D341Med (cell line): ENCODE data around the gene CTTNBP2.

Experiments
- DNase-seq: peaks from one replicate; pipeline ENCODE4 v3.0.0; 2012; ENCODE audit warnings: low spot score

CTTNBP2 gene

DNA sequence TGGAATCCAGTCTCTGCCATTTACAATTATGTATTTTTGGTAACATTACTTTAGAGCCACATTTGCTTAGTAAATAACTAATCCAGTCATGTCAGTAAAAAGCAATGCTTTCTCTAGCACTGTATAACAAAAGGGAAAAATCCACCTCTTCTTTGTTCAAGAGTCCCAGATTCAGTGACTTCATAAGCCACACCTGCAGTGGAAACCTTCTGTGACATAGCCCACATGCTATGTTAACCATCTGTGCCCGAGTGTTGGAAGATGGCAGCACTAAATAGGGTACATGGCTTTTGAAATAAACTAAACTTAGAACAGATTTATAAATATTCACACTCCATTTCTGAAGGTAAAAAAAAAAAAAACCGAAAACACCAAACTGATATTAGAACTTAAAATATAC, 83.0 kb downstream of the CTTNBP2 start:
- no peak for DNase-seq

- DNase-seq: no peak
Measured at GRCh38 chr7:117785431-117785830, 87.8 kb downstream of the CTTNBP2 start.

DNA sequence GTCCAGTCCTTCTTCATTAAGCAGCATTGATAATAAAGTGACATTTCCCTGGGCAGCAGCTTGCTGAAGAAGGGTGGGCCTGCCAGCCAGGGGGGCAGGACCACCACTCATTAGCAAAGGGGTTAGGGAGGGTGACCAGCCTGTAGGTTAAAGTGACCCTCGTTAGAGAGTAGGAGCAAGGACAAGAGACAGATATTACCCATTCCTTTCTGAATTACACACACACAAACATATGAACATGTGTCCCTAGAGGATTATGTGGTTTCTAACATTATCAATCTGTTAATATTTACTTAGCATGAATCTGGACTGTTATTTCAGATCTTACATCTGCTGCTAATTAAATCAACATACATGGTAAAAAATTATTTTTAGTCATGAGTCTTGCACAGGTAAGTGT, 88.9 kb downstream of the CTTNBP2 start:
- DNase-seq: no peak

DNA sequence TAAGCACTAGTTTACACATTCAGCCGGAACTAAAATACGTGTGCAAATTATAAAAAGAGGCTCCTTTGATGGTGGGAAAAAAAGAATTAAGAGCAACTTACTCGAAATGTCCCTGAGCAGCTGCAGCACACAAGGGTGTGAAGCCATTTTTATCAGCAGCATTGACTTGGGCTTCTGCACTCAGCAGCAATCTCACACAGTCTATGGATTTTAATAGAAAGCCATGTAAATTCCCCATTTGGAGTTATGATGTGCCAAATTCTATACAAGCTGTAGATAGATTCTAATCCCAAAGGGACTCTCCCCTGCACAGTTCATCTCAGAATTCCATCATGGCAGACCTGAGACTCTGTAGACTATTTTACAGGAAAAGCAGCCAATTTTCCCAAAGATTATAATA, 90.5 kb downstream of the CTTNBP2 start:
- no peak for DNase-seq

GRCh38 chr7:117781707-117782106, 91.5 kb downstream of the CTTNBP2 start:
- no peak for DNase-seq

GRCh38 chr7:117780832-117781231, 92.4 kb downstream of the CTTNBP2 start:
- DNase-seq: no peak

GRCh38 chr7:117777335-117778142, 95.7 kb downstream of the CTTNBP2 start:
- no peak for DNase-seq

GRCh38 chr7:117776224-117776623, 97.0 kb downstream of the CTTNBP2 start:
- DNase-seq: no peak

DNA sequence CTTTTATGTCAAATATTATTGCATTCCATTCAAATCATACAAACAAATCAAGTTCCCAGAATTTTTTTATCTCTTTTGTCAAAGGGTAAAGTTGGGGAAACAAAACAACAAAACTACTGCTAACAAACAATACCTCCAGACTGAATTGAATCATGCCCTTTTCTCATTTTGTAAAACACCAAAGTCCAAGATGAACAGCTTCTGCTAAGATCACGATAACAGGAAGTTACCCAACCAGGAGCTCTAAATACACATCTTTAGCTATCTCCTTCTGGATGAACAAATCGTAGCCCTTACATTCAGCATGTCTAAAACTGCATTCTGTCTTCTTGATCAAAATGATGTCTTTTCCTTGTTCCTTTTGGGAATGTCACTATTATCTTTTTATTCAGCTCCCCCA, 97.4 kb downstream of the CTTNBP2 start:
- DNase-seq: no peak

DNA sequence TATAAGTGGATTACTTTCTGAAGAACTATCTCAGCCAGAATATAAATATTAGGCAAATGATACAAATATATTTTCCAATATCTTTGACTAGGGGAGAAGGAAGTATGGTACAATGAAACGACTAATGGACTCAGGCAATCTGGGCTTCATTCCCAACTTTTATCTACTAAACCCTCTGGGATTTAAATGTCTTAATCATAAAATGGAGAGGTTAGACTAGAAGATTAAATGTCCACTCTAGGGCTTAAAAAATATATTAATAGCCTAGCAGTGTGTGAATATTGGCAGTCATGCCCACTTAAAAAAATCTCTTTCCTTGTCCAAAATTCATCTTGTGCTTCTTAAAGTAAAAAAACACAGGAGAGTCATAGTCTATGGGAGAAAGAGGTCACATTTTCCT, 98.3 kb downstream of the CTTNBP2 start:
- DNase-seq: no peak

- no peak for DNase-seq
Measured at GRCh38 chr7:117772421-117772820, 100.8 kb downstream of the CTTNBP2 start.

DNA sequence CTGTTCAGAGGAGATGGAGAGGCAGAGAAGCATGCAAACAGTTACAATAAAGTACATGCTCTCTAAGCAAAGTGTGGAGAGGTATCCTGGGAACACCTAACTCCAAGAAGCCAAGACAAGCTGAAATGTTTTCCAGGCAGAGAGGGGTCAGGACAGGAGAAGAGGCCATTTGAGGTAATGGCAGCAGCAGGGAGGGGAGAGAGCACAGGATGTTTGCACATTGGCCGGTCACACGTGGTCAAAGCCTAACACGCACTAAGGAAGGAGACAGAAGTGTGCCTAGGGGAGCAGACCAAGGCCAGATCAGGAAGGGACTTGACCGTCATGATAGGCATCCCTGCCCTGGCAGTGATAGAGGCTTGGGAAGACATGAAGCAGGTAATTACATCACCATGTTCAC, 101.5 kb downstream of the CTTNBP2 start:
- DNase-seq: no peak

- DNase-seq: no peak
Measured at GRCh38 chr7:117769085-117769484, 104.2 kb downstream of the CTTNBP2 start.

DNA sequence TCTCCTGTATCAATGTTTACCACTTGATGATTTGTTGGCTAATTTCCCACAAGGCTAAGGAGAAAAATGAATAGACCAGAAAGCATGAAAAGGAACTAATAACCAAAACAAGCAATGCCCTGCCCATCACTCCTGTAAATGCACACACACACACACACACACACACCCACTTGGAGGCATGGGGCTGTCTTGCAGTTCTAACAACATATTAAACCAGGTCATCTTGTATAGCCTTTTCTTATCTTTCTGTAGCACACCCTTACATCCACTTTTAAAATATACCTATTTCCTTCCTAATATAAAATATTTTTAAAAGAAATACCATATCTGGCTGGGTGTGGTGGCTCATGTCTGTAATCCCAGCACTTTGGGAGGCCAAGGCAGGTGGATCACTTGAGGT, 105.3 kb downstream of the CTTNBP2 start:
- no peak for DNase-seq

GRCh38 chr7:117766913-117767312, 106.3 kb downstream of the CTTNBP2 start:
- DNase-seq: no peak

DNA sequence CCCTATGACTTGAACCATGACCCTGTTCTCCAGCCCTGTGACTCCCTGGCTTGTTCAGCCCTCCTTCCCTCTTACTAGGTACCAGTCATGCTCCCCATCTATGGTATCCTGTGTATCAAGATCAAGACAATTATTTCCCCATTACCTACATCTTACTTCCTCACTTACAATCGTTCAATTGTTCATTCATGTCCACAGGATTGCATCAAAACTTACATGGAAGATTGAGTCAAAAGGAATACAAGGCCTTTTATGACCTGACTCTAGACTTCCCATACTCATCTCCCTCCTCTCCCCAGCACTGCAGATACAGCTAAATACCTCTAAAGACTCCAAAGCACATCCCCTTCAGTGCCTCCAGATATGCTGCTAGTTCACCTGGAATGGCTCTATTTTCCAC, 109.2 kb downstream of the CTTNBP2 start:
- no peak for DNase-seq

GRCh38 chr7:117762055-117762454, 111.2 kb downstream of the CTTNBP2 start:
- no peak for DNase-seq

DNA sequence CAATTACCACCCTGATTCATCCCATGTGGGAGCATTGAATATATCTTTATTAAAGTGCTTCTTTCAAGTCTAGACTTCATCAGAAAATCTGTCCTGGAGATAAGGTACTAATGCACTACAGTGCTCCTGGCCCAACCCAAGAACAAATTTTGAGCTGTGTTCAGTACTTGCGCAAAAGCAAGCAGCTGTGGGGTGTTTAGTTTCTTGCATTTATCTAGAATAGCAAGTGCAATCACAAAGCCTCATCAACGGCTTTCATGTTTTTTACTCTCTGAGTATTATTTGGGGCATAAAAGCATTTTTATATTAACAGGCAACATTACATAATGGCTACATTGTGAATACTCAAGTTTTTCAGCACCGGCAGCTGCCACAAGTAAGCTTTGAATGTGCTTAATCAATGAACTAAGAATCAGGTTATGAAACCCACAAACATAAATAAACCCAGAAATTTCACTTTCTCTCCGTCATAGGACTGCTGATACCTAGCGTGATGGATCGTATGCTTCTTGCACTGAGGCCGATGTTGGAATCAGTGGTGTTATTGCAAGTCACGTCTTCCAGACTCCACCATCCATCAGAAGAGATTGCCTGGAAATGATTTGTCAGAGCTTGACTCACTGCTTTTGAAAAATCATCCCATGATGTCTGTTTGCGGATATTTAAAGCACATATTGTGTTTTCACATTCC, 113.1 kb downstream of the CTTNBP2 start:
- DNase-seq: no peak

- no peak for DNase-seq
Measured at GRCh38 chr7:117757440-117757839, 115.8 kb downstream of the CTTNBP2 start.

DNA sequence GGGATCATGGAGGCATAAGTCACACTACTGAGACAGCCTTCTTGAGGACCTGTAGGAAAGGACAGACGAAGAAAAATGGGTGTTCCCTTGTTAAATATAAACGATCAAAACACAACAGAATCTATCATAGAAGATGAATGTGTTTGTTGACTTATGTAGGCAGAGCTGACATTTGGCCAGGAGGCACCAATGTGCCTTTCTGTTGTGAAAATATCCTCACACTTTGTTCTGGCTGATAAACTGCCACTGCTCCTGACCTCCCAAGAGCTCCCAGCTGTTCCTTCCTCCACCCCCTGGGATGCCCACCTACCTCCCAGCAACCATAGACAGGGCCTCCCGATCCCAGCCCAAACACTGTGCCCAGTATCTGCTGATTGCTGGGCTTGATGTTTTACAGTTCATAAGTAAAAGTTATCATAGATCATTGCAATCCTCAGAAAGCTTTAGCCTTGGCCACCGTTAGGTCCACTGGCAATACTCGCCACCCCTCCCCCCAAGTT, 116.6 kb downstream of the CTTNBP2 start:
- DNase-seq: no peak

- no peak for DNase-seq
Measured at GRCh38 chr7:117755136-117755535, 118.1 kb downstream of the CTTNBP2 start.

GRCh38 chr7:117751775-117752174, 121.5 kb downstream of the CTTNBP2 start:
- DNase-seq: no peak
